Large intestine (tissue), 3 donors: ENCODE data around the gene SETBP1. TPM values are rescaled to one million over a fixed set of nuclear protein-coding genes. Genes with fewer than 3 reads are reported as not detected.

Experiments
- DNase-seq, 2 donors: peaks; one replicate each; pipeline versions ENCODE4 v3.0.0 to v3.0.0-alpha.2; 2013
- H3K27ac ChIP-seq: one replicate; pipeline ENCODE4 v1.5.1; 2013; ENCODE audit warnings: low read length
- H3K27me3 ChIP-seq: 2 replicates; pipeline ENCODE4 v1.6.1; 2013; ENCODE audit warnings: low read length; ENCODE audit not compliant: control insufficient read depth, insufficient read depth
- H3K36me3 ChIP-seq: 2 replicates; pipeline ENCODE4 v1.6.1; 2013; ENCODE audit warnings: low read length; ENCODE audit not compliant: control insufficient read depth, insufficient read depth
- H3K4me1 ChIP-seq: one replicate; pipeline ENCODE4 v1.6.1; 2013; ENCODE audit warnings: low read length; ENCODE audit not compliant: control insufficient read depth, insufficient read depth
- H3K4me3 ChIP-seq: one replicate; pipeline ENCODE4 v1.5.1; 2013; ENCODE audit warnings: low read length
- H3K9me3 ChIP-seq: one replicate; pipeline ENCODE4 v1.6.1; 2013; ENCODE audit warnings: mild to moderate bottlenecking, low read depth, low read length, moderate library complexity; ENCODE audit not compliant: control insufficient read depth
- WGBS: methylation state at CpG from one replicate; pipeline ENCODE4 v1.1.5; 2013; ENCODE audit warnings: low lambda C conversion rate; ENCODE audit not compliant: insufficient coverage; 5-methylcytosine and 5-hydroxymethylcytosine counted together
- polyA plus RNA-seq: library from polyadenylated mRNA; unstranded; fragments of 120-200 nt; gene quantifications from one replicate; pipeline ENCODE4 v1.2.1, GENCODE V29; 2013

The SETBP1 gene
- polyA plus RNA-seq, 1 donor: 6.7 TPM

- Histone ChIP-seq H3K4me3 (no peak overlapping the region), H3K27me3 (no peaks in the 10 kb centered on the region), H3K27ac (no peak overlapping the region), H3K4me1 (no peaks in the 10 kb centered on the region), H3K36me3 (no peaks in the 10 kb centered on the region), H3K9me3 (no peaks in the 10 kb centered on the region)
- WGBS: 89% methylated on average over 4 of the region's 6 CpGs
- DNase-seq: no peak
These were observed 28.6 kb upstream of the SETBP1 start for GRCh38 chr18:44651918-44652572.

GRCh38 chr18:44652722-44653121 lies 28.0 kb upstream of the SETBP1 start:
- Histone ChIP-seq H3K4me3 (no peak overlapping the region), H3K27ac (no peak overlapping the region), H3K9me3 (no peaks in the 10 kb centered on the region), H3K4me1 (no peaks in the 10 kb centered on the region), H3K27me3 (no peaks in the 10 kb centered on the region), H3K36me3 (no peaks in the 10 kb centered on the region)
- DNase-seq: no peak
- 100% methylated on average over 1 of the region's 4 CpGs for WGBS

- Histone ChIP-seq H3K36me3 (no peaks in the 10 kb centered on the region), H3K27me3 (no peaks in the 10 kb centered on the region), H3K27ac (no peak overlapping the region), H3K9me3 (no peaks in the 10 kb centered on the region), H3K4me3 (no peak overlapping the region), H3K4me1 (no peaks in the 10 kb centered on the region)
- DNase-seq: no peak
- WGBS: 78% methylated on average over 2 of the region's 3 CpGs
These were observed 26.1 kb upstream of the SETBP1 start for GRCh38 chr18:44654573-44654972.

- no peak overlapping the region for H3K27ac ChIP-seq
- 92% methylated on average over 1 of the region's 2 CpGs for WGBS
These were observed 25.3 kb upstream of the SETBP1 start for GRCh38 chr18:44655435-44655834.

GRCh38 chr18:44659771-44660170 lies 20.9 kb upstream of the SETBP1 start:
- Histone ChIP-seq H3K27ac (no peak overlapping the region), H3K36me3 (no peaks in the 10 kb centered on the region), H3K4me1 (peaks cover 2% of the 10 kb centered on the region), H3K9me3 (no peaks in the 10 kb centered on the region), H3K4me3 (no peak overlapping the region), H3K27me3 (no peaks in the 10 kb centered on the region)
- DNase-seq: no peak

More at GRCh38 chr18:44655435-44655834, 25.3 kb upstream of the SETBP1 start:
- Histone ChIP-seq H3K9me3 (no peaks in the 10 kb centered on the region), H3K4me1 (no peaks in the 10 kb centered on the region), H3K4me3 (no peak overlapping the region), H3K36me3 (no peaks in the 10 kb centered on the region), H3K27me3 (no peaks in the 10 kb centered on the region)
- DNase-seq: no peak

- H3K36me3 ChIP-seq: no peaks in the 10 kb centered on the region
- H3K27me3 ChIP-seq: no peaks in the 10 kb centered on the region
- DNase-seq: peak in 1 of 2 donors; percentile 41
- no peak overlapping the region for H3K4me3 ChIP-seq
- H3K27ac ChIP-seq: no peak overlapping the region
- no peaks in the 10 kb centered on the region for H3K9me3 ChIP-seq
- 33% methylated on average over 1 of the region's 4 CpGs for WGBS
- no peaks in the 10 kb centered on the region for H3K4me1 ChIP-seq
These were observed 12.3 kb upstream of the SETBP1 start for GRCh38 chr18:44668270-44668975.

GRCh38 chr18:44671914-44672313 lies 8.8 kb upstream of the SETBP1 start:
- no peak overlapping the region for H3K4me3 ChIP-seq
- H3K27ac ChIP-seq: no peak overlapping the region
- H3K4me1 ChIP-seq: no peaks in the 10 kb centered on the region
- H3K36me3 ChIP-seq: no peaks in the 10 kb centered on the region
- no peaks in the 10 kb centered on the region for H3K9me3 ChIP-seq
- no CpG with 5 or more reads among the region's 2 CpGs for WGBS
- H3K27me3 ChIP-seq: no peaks in the 10 kb centered on the region
- DNase-seq: no peak

GRCh38 chr18:44672506-44672905 lies 8.2 kb upstream of the SETBP1 start:
- Histone ChIP-seq H3K4me3 (no peak overlapping the region), H3K36me3 (no peaks in the 10 kb centered on the region), H3K4me1 (no peaks in the 10 kb centered on the region), H3K27me3 (no peaks in the 10 kb centered on the region), H3K9me3 (no peaks in the 10 kb centered on the region), H3K27ac (no peak overlapping the region)
- no peak for DNase-seq
- WGBS: no CpG with 5 or more reads among the region's 3 CpGs

- Histone ChIP-seq H3K4me3 (no peak overlapping the region), H3K9me3 (no peaks in the 10 kb centered on the region), H3K27me3 (no peaks in the 10 kb centered on the region), H3K36me3 (no peaks in the 10 kb centered on the region), H3K27ac (no peak overlapping the region), H3K4me1 (no peaks in the 10 kb centered on the region)
- no peak for DNase-seq
- 100% methylated on average over 1 of the region's 3 CpGs for WGBS
These were observed 7.3 kb upstream of the SETBP1 start for GRCh38 chr18:44673256-44673880.

GRCh38 chr18:44677933-44678332 lies 2.8 kb upstream of the SETBP1 start:
- no peak for DNase-seq
- WGBS: 100% methylated on average over 2 of the region's 7 CpGs
- H3K4me3 ChIP-seq: no peak overlapping the region
- H3K27ac ChIP-seq: no peak overlapping the region
- peaks cover 2% of the 10 kb centered on the region for H3K4me1 ChIP-seq
- H3K9me3 ChIP-seq: no peaks in the 10 kb centered on the region
- H3K36me3 ChIP-seq: no peaks in the 10 kb centered on the region
- H3K27me3 ChIP-seq: no peaks in the 10 kb centered on the region
